HG03095 (cell line): ENCODE results near the gene CBX3.
"Not testable (repeated sequence)": the region's sequence is repeated elsewhere in the genome, so short reads cannot be mapped to it uniquely, and the experiment has no call there.

ENCODE experiments used
- ATAC-seq: cut with Tn5 transposase; IDR thresholded peaks from one replicate; pipeline ENCODE4 v1.9.1; 2021; ENCODE audit warnings: moderate library complexity; ENCODE audit not compliant: unreplicated experiment

The CBX3 gene

DNA sequence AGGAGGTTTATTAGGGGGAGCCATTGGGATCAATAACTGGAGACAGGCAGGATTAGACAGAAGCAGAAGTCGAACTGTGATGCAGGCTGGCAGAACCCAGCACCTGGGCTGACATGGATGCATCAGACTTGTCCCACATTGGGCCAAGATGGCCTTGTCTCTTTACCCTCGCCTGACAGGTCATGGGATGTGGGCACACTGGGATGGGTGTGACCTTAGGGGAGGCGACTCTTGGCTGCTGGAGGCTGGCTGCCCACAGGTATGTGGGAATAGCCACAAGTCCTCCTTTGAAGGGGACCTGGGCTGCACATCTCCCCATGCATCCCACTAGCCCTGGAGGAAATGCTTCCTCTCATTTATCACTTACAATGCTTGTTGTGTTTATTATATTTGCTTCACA is 32.3 kb upstream of the CBX3 start:
- ATAC-seq, result no peak

- ATAC-seq, result no peak
Measured at GRCh38 chr7:26170663-26171062, 30.9 kb upstream of the CBX3 start.

DNA sequence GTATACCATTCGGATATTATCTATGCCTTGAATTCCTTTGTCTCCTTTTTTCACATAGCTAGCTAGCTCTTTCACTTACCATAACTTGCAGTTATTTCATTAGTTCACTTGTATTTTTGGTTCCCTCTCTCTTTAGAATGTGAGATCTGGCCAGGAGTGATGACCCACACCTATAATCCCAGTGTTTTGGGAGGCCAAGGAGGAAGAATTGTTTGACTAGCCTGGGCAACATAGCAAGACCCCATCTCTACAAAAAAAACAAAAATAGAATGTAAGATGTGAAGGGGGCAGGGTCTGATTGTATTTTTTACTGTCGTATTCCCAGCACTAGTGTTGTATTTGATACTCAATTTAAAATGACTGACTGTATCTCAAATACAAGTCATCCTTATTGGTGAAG is 29.9 kb upstream of the CBX3 start:
- no peak for ATAC-seq

GRCh38 chr7:26172048-26172447 is 29.5 kb upstream of the CBX3 start:
- ATAC-seq, result no peak

- ATAC-seq, result not testable (repeated sequence)
Measured at GRCh38 chr7:26175903-26176302, 25.6 kb upstream of the CBX3 start.

GRCh38 chr7:26176696-26177095 is 24.8 kb upstream of the CBX3 start:
- not testable (repeated sequence) for ATAC-seq

GRCh38 chr7:26177269-26177668 is 24.3 kb upstream of the CBX3 start:
- not testable (repeated sequence) for ATAC-seq

DNA sequence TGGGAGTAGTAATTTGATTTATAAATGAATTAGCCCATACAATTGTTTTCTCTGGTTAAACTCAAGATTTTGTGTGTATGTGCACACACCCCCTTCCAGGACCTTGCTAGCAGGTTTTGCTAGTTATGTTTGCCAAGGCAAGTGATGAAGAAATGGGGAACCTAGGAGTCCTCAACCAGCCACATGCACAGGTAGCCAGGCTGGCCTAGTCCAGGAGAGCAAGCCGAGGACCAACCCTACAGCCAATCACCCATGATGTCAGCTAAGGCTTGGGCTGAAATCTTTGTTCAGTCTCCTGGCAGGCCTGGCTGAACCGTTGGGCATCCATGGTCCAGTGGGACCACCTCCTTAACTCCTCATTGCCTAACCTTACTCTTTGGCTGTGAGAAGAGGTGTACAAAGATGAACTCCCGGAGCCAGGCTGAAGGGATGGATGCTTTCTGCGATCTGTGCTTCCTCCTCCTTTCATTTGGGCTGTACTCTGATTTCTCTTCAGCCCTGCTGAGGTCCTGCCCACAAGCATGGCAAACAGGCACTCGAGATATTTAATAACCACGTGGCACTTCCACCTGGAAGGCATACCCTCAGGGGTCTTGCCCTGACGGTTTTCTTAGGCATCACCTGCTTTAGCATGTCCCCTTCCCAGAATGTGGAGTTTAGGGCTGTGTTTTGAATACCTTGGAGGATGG is 23.1 kb upstream of the CBX3 start:
- ATAC-seq, result no peak

- ATAC-seq, result no peak
Measured at GRCh38 chr7:26179422-26179821, 22.1 kb upstream of the CBX3 start.

DNA sequence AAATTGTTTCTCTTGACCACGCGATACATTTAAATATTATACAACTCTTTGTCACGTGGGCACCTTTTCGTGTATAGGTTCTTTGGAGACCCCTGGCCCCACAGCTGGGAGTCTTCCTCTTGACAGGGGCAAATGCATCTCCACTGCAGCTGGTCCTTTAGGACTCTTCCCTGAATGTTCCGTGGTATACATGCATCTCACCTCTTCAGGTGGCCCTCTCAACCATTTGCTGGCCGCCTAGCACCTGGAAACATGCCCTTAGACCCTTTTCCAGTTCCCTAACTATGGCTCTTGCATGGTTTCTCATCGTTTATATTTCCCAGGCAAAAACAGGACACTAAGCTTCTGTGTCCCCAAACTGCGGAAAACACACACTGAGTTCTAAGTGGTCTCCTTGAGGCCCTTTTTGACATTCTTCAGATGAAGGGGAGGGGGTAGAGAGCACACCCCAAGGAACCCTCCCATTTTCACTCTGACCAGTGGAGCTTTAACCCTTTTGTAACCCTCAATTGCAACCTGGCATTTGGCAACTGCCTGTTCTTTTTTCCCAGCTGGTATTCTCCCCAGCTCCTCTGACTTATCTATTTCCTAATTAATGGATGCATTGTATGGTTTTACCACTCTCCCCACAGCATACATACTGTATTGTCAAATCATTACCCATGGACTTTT is 21.6 kb upstream of the CBX3 start:
- ATAC-seq, result no peak

DNA sequence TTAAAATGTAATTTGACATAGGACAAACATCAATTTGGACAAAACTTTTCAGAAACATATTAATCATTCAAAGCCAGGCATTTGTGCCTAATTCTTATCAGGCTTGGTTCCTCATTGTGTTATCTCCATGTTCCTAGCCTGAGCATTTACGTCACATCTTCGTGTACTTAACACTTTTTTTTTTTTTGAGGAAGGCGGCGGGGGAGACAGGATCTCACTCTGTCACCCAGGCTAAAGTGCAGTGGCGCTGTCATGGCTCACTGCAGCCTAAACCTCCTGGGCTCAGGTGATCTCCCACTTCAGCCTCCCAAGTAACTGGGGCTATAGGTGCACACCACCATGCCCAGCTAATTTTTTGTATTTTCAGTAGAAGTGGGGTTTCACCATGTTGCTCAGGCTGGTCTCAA is 20.8 kb upstream of the CBX3 start:
- no peak for ATAC-seq

GRCh38 chr7:26181474-26182227 is 19.9 kb upstream of the CBX3 start:
- no peak for ATAC-seq

DNA sequence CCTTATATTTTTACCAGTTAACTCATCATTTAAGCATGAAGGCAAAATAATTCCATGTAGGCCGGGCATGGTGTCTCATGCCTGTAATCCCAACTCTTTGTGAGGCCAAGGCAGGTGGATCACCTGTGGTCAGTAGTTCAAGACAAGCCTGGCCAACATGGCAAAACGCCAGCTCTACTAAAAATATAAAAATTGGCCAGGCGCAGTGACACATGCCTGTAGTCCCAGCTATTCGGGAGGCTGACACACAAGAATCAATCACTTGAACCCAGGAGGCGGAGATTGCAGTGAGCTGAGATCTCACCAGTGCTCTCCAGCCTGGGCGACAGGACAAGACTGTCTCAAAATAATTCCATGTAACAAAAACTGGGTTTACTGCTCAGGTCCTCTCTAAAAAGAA is 19.3 kb upstream of the CBX3 start:
- ATAC-seq, result no peak

- ATAC-seq, result no peak
Measured at GRCh38 chr7:26182706-26183105, 18.8 kb upstream of the CBX3 start.

- ATAC-seq, result no peak
Measured at GRCh38 chr7:26183545-26184280, 17.8 kb upstream of the CBX3 start.

DNA sequence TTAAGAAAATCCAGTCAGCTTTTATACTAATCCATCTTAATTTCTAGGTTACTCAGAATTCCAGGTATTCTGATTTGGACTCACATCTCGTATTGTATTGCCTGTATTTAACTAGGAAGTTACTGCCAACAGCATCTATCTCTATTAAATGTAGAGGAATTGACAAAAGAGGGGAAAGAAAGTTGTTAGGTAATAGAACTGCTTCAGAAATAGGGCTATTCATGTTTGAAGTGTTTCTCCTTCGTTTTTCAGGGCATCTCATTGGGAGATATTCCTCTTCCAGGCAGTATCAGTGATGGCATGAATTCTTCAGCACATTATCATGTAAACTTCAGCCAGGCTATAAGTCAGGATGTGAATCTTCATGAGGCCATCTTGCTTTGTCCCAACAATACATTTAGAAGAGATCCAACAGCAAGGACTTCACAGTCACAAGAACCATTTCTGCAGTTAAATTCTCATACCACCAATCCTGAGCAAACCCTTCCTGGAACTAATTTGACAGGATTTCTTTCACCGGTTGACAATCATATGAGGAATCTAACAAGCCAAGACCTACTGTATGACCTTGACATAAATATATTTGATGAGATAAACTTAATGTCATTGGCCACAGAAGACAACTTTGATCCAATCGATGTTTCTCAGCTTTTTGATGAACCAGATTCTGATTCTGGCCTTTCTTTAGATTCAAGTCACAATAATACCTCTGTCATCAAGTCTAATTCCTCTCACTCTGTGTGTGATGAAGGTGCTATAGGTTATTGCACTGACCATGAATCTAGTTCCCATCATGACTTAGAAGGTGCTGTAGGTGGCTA is 17.1 kb upstream of the CBX3 start:
- not testable (repeated sequence) for ATAC-seq

DNA sequence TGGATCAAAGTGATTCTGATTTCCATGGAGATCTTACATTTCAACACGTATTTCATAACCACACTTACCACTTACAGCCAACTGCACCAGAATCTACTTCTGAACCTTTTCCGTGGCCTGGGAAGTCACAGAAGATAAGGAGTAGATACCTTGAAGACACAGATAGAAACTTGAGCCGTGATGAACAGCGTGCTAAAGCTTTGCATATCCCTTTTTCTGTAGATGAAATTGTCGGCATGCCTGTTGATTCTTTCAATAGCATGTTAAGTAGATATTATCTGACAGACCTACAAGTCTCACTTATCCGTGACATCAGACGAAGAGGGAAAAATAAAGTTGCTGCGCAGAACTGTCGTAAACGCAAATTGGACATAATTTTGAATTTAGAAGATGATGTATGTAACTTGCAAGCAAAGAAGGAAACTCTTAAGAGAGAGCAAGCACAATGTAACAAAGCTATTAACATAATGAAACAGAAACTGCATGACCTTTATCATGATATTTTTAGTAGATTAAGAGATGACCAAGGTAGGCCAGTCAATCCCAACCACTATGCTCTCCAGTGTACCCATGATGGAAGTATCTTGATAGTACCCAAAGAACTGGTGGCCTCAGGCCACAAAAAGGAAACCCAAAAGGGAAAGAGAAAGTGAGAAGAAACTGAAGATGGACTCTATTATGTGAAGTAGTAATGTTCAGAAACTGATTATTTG is 16.3 kb upstream of the CBX3 start:
- ATAC-seq, result peak; percentile 34

- ATAC-seq, result no peak
Measured at GRCh38 chr7:26185844-26186180, 15.7 kb upstream of the CBX3 start.

DNA sequence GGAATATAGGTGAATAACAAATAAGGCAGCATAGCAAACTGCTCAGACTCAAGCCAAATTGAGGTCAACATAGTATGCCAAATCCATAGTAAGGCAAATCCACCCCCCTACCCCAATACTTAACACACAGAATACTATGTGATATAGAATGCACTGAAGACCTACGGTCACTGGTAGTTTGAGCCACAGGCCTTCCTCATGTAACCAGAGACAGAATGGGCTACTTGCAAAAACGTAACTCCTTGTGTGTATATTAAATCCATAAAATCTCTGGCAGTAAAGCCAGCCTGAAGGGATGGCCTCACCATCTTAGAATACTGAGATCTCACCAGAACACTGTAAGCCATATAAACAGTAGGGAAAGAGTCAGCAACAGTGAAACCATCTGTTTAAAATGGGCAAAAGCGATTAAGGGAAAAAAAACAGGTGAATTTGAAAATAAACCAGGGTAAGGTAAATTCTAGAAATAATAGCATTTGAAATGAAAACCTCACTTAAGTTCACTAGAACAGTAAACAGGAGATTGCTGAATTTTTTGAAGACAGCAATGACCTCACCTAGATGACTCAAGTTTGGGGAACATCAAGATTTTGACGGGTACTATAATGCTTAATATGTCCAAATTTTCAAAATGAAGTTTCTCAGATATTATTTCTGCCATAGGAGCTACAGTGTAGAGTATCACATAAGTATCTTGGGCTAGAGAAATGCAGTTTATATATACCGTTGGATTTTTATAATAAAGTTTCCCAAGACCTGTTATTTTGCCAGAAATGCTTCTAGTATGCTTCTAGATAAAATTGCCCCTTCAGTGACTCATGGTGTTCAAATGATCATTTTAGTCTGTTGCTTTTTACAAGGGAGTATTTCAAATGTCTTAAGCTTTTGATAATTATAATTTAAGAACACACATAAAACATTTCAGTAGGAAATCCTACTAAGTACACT is 14.9 kb upstream of the CBX3 start:
- no peak for ATAC-seq
